Measurements from ENCODE around the gene WDR11. TPM values are rescaled to one million over a fixed set of nuclear protein-coding genes. Genes with fewer than 3 reads are reported as not detected.

WDR11 gene
- total and polyA plus RNA-seq, 9 donors, result 20.7 to 55.3 (median 41.8) TPM

- no peak for DNase-seq
- Histone ChIP-seq H3K27ac (no peak overlapping the region), H3K9me3 (no peaks in the 10 kb centered on the region), H3K36me3 (no peaks in the 10 kb centered on the region), H3K4me3 (no peak overlapping the region), H3K27me3 (no peaks in the 10 kb centered on the region), H3K4me1 (ENCODE audit: insufficient read depth) (no peaks in the 10 kb centered on the region)
- intact Hi-C loops (cut with DNase I), result no loop called here
- WGBS, 3 donors, result 27 to 57% (median 38%) methylated on average over 2 of the region's 2 CpGs
- TF ChIP-seq EP300 (IDR thresholded peaks at IDR 0.05) (no peak), CTCF (IDR thresholded peaks at IDR 0.05) (no peak), POLR2A (IDR thresholded peaks at IDR 0.05) (no peak)
Measured at GRCh38 chr10:120823266-120823665, 27.9 kb upstream of the WDR11 start.

- intact Hi-C loops (cut with DNase I), result no loop called here
- DNase-seq, result no peak
- Histone ChIP-seq H3K9me3 (no peaks in the 10 kb centered on the region), H3K4me1 (ENCODE audit: insufficient read depth) (no peaks in the 10 kb centered on the region), H3K4me3 (no peak overlapping the region), H3K36me3 (no peaks in the 10 kb centered on the region), H3K27ac (no peak overlapping the region), H3K27me3 (no peaks in the 10 kb centered on the region)
- WGBS, 3 donors, result 34 to 38% (median 37%) methylated on average over 9 of the region's 9 CpGs
- no peak for TF ChIP-seq CTCF (IDR thresholded peaks at IDR 0.05)
- TF ChIP-seq POLR2A (IDR thresholded peaks at IDR 0.05), result no peak
- TF ChIP-seq EP300 (IDR thresholded peaks at IDR 0.05), result no peak
Measured at GRCh38 chr10:120824881-120825309, 26.3 kb upstream of the WDR11 start.

- intact Hi-C loops (cut with DNase I), result no loop called here
- Histone ChIP-seq H3K4me3 (no peak overlapping the region), H3K27me3 (no peaks in the 10 kb centered on the region), H3K9me3 (no peaks in the 10 kb centered on the region), H3K4me1 (ENCODE audit: insufficient read depth) (no peaks in the 10 kb centered on the region), H3K27ac (no peak overlapping the region), H3K36me3 (no peaks in the 10 kb centered on the region)
- WGBS, 3 donors, result 42 to 53% (median 53%) methylated on average over 3 of the region's 3 CpGs
- DNase-seq, result no peak
- TF ChIP-seq CTCF (IDR thresholded peaks at IDR 0.05), result no peak
- TF ChIP-seq POLR2A (IDR thresholded peaks at IDR 0.05), result no peak
- TF ChIP-seq EP300 (IDR thresholded peaks at IDR 0.05), result no peak
Measured at GRCh38 chr10:120825878-120826769, 25.0 kb upstream of the WDR11 start.

- no peaks in the 10 kb centered on the region for H3K36me3 ChIP-seq
- no peak overlapping the region for H3K27ac ChIP-seq
- 74 to 78% (median 76%) methylated on average over 5 of the region's 5 CpGs for WGBS, 3 donors
- H3K9me3 ChIP-seq, result no peaks in the 10 kb centered on the region
- no peak overlapping the region for H3K4me3 ChIP-seq
- TF ChIP-seq CTCF (IDR thresholded peaks at IDR 0.05) (no peak), EP300 (IDR thresholded peaks at IDR 0.05) (no peak), POLR2A (IDR thresholded peaks at IDR 0.05) (no peak)
- no peak for DNase-seq
- intact Hi-C loops (cut with DNase I), result no loop called here
- H3K27me3 ChIP-seq, result no peaks in the 10 kb centered on the region
- H3K4me1 ChIP-seq (ENCODE audit: insufficient read depth), result no peaks in the 10 kb centered on the region
Measured at GRCh38 chr10:120827251-120827875, 23.8 kb upstream of the WDR11 start.

Measured in ovary (tissue), 9 donors.